HG02610 (cell line): Measurements from ENCODE around the gene MYO3B.

Experiments used
- ATAC-seq: cut with Tn5 transposase; IDR thresholded peaks from one replicate; pipeline ENCODE4 v1.9.1; 2021; ENCODE audit warnings: mild to moderate bottlenecking, moderate library complexity; ENCODE audit not compliant: unreplicated experiment

Gene MYO3B

GRCh38 chr2:170235860-170236679, 58.1 kb downstream of the MYO3B start:
- ATAC-seq: no peak

- ATAC-seq: no peak
Observed at GRCh38 chr2:170236680-170237047, 58.7 kb downstream of the MYO3B start.

DNA sequence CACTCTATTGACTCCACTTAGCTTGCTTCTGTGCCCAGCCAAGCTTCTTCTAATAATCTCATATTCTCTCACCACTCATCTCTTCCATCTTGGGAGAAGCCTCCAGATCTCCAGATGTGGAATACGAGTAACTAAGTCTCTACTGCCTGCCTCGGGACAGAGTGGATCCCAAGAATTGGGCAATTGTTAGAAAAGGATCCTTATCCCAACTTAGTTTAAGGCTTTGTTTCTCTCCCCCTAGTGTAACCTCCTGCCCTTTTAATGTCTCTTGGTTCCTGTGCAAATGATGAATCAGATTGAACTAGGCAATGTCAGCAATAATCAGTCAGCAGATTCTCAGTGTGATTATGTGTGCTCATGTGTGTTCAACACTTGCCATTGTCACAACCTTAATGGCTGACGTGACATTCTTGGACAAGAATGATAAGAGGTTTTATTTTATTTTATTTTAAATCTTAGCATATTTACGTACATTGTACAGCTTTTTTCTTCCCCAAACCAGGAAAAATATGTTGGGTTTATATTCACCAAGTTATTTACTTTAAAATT, 59.7 kb downstream of the MYO3B start:
- no peak for ATAC-seq

- ATAC-seq: no peak
Observed at GRCh38 chr2:170238776-170239175, 60.8 kb downstream of the MYO3B start.

GRCh38 chr2:170240629-170241028, 62.7 kb downstream of the MYO3B start:
- ATAC-seq: no peak

- ATAC-seq: no peak
Observed at GRCh38 chr2:170241756-170242155, 63.8 kb downstream of the MYO3B start.

DNA sequence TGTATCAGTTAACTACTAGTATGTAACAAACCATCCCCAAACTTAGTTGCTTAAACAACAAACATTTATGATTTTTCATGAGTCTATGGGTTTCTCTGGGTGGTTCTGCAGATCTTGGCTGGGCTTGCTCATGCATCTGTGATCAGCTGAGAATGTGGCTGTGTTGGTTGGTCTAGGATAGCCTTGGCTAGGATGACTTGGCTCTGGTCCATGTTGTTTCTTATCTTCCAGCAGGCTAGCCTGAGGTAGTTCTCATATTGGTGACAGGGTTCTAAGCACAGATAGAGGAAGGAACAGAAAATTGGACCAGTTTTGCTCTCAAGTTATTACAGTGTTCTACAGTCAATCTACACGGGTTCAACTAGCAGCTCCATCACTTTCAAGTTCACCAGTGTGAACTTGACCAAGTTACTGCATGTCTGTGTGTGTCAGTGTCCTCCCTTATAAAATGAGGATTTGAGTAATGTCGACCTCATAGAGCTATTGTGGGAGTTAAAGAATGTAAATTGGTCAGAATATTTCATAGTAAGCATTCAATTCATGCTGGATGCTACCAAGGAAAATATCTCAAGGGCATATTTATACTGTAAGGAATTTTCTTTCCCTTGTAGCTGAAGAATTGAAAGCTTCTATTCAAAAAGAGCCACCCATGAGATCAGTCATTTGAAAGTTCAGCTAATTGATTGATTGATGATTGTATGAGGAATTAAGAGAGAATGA, 65.3 kb downstream of the MYO3B start:
- no peak for ATAC-seq

GRCh38 chr2:170243898-170244297, 66.0 kb downstream of the MYO3B start:
- no peak for ATAC-seq

- no peak for ATAC-seq
Observed at GRCh38 chr2:170244555-170244954, 66.6 kb downstream of the MYO3B start.

DNA sequence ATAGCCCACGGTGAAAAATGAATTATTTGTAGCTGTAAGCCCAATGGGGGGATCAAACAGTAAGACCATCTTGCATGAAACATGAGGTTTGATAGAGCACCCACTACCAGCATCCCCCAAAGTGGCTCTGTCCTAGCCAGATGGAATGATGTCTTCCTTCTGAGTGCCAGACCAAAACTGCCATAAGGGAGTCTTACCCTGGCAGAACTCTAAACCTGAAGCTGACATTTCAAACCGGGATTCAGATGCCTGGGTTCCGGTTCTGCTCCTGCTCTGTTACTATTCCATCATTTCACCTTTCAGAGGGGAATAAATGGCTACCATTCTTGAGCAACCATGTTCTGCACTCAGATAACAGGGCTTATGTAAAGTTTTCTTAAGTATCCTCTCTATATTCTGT, 67.4 kb downstream of the MYO3B start:
- ATAC-seq: no peak

DNA sequence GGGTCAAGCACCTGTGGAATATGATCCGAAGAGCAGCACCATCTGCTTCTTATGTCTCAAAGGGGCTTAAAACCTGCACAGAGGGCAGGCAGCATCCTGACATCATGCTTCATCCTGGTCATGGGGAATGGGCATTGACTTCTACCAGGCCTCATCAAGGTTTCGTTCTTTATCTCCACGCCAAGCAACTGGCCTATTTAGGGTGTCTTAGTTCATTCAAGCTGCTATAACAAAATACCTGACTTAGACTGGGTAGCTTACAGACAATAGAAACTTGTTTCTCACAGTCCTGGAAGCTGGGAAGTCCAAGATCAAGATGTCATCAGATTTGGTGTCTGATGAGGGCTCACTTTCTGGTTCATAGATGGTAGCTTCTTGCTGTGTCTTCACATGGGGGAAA, 69.4 kb downstream of the MYO3B start:
- ATAC-seq: no peak

GRCh38 chr2:170247882-170248393, 70.0 kb downstream of the MYO3B start:
- no peak for ATAC-seq

GRCh38 chr2:170248574-170249393, 70.8 kb downstream of the MYO3B start:
- ATAC-seq: no peak

DNA sequence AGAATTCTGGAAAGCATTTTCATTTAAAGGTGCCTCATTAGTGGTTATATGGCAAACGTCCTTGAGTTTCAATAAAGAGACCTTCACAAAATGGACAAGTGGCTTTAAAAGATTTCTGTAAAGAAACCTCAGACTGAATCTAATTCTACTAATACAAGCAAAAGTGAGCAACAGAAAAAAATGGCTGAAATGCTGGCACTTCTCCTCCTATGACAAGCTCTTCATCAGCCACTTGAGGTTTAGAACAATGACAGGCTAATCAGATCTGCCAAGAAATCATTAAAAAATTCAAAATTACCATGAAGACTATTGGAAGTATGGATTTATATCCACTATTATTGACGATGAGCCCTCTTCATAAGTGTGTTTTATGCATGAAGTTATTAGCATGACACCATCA, 71.8 kb downstream of the MYO3B start:
- ATAC-seq: no peak

- no peak for ATAC-seq
Observed at GRCh38 chr2:170250584-170250983, 72.6 kb downstream of the MYO3B start.

- ATAC-seq: no peak
Observed at GRCh38 chr2:170252414-170252813, 74.5 kb downstream of the MYO3B start.

DNA sequence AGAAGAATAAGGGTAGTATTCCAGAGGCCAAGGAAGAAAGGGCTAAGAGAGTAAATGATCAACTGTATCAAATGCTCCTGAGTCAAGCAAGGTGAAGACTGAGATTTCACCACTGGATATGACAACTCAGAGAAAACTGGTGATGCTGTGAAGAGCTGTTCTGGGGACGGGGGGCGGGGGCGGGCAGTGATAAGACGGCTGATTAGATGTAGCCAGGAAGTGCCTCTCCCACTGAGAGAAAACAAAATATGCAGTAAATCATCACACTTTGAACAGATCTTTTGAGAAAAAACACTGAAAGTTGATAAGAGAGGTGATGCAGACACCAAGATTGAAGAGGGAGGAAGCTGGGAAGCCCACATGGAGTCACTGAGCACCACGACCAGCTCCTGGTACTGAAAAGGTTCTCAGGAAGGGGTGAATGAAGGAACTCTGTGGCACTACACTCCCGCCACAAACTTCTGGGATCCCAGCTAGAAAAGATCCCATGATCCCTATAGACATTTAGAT, 75.8 kb downstream of the MYO3B start:
- no peak for ATAC-seq

GRCh38 chr2:170254293-170254732, 76.4 kb downstream of the MYO3B start:
- no peak for ATAC-seq

DNA sequence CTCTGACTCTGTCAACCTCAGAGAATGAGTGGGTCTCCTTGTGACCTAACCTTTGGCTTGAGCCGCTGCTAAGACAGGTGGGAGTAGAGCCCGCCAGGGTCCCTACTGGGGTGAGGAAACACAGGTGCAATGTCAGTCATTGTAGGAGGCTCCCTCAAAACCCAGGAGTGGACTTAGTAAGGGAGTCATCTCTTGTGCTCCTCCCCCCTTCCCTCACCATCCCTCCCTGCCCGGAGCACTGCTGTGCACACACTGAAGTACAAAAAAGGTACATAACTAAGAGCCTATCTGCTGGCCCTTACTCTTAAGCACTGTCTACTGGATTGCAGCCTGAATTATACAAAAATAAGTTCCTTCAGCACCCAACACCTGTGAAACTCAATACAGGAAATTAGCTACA, 77.2 kb downstream of the MYO3B start:
- ATAC-seq: no peak

- no peak for ATAC-seq
Observed at GRCh38 chr2:170255971-170256370, 78.0 kb downstream of the MYO3B start.

DNA sequence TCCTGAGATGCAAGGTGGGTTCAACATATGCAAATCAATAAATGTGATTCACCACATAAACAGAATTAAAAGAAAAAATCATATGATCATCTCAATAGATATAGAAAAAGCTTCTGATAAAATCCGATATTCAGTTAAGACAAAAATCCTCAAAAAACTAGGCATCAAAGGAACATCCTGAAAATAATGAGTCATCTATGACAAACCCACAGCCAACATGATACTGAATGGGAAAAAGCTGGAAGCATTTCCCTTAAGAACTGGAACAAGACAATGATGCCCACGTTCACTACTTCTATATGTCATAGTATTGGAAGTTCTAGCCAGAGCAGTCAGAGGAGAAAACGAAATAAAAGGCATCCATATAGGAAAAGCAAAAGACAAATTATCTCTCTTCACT, 80.4 kb downstream of the MYO3B start:
- ATAC-seq: no peak
